Measurements from ENCODE around the gene TESPA1. TPM values are rescaled to one million over a fixed set of nuclear protein-coding genes. Genes with fewer than 3 reads are reported as not detected.

The TESPA1 gene
- total RNA-seq, 4 donors from 2014 or later = 1.4 TPM; not detected in 3

- no peaks in the 10 kb centered on the region for H3K27me3 ChIP-seq
- no peak overlapping the region for H3K27ac ChIP-seq
- H3K9me3 ChIP-seq = no peaks in the 10 kb centered on the region
- H3K36me3 ChIP-seq = no peaks in the 10 kb centered on the region
- TF ChIP-seq CTCF (IDR thresholded peaks at IDR 0.05) = no peak
- no peak for TF ChIP-seq POLR2A (IDR thresholded peaks at IDR 0.05)
- H3K4me3 ChIP-seq = no peak overlapping the region
- DNase-seq = no peak
- intact Hi-C loops (cut with DNase I; ENCODE audit: low total_unique reads) = loop anchor here (10.0 kb wide), 1 partner anchor 77 kb away; no protein-coding TSS in a partner anchor
- H3K4me1 ChIP-seq = no peaks in the 10 kb centered on the region
These were observed 13.5 kb upstream of the TESPA1 start for GRCh38 chr12:54997929-54998522.

GRCh38 chr12:54996205-54996604 lies 11.6 kb upstream of the TESPA1 start:
- TF ChIP-seq CTCF (IDR thresholded peaks at IDR 0.05) = no peak
- no peak for TF ChIP-seq POLR2A (IDR thresholded peaks at IDR 0.05)
- Histone ChIP-seq H3K36me3 (no peaks in the 10 kb centered on the region), H3K9me3 (no peaks in the 10 kb centered on the region), H3K4me3 (no peak overlapping the region), H3K4me1 (no peaks in the 10 kb centered on the region), H3K27me3 (no peaks in the 10 kb centered on the region), H3K27ac (no peak overlapping the region)
- no peak for DNase-seq
- intact Hi-C loops (cut with DNase I; ENCODE audit: low total_unique reads) = loop anchor here (10.0 kb wide), 1 partner anchor 79 kb away; no protein-coding TSS in a partner anchor

GRCh38 chr12:54993181-54993835 lies 8.7 kb upstream of the TESPA1 start:
- peak in 1 of 2 donors; percentile 34 for DNase-seq
- Histone ChIP-seq H3K36me3 (no peaks in the 10 kb centered on the region), H3K9me3 (no peaks in the 10 kb centered on the region), H3K27me3 (no peaks in the 10 kb centered on the region), H3K4me1 (no peaks in the 10 kb centered on the region), H3K27ac (no peak overlapping the region), H3K4me3 (no peak overlapping the region)
- intact Hi-C loops (cut with DNase I; ENCODE audit: low total_unique reads) = loop anchor here (10.0 kb wide), 1 partner anchor 81 kb away; no protein-coding TSS in a partner anchor
- TF ChIP-seq CTCF (IDR thresholded peaks at IDR 0.05) (peak; percentile 74 to 84 (median 78)), POLR2A (IDR thresholded peaks at IDR 0.05) (no peak)

GRCh38 chr12:54991991-54992375 lies 7.4 kb upstream of the TESPA1 start:
- TF ChIP-seq CTCF (IDR thresholded peaks at IDR 0.05) = no peak
- TF ChIP-seq POLR2A (IDR thresholded peaks at IDR 0.05) = no peak
- intact Hi-C loops (cut with DNase I; ENCODE audit: low total_unique reads) = loop anchor here (10.0 kb wide), 1 partner anchor 83 kb away; no protein-coding TSS in a partner anchor

More at GRCh38 chr12:54991991-54992375, 7.4 kb upstream of the TESPA1 start:
- no peak for DNase-seq
- H3K4me3 ChIP-seq = no peak overlapping the region
- H3K4me1 ChIP-seq = no peaks in the 10 kb centered on the region
- no peaks in the 10 kb centered on the region for H3K9me3 ChIP-seq
- H3K27ac ChIP-seq = no peak overlapping the region
- no peaks in the 10 kb centered on the region for H3K36me3 ChIP-seq
- no peaks in the 10 kb centered on the region for H3K27me3 ChIP-seq

Data from uterus (tissue), 4 donors.